ENCODE measurements around the gene IGSF3. TPM values are rescaled to one million over a fixed set of nuclear protein-coding genes. Genes with fewer than 3 reads are reported as not detected.

IGSF3 gene
- total RNA-seq, 2 donors from 2014 or later: 21.4 to 30.6 TPM

- no peak for DNase-seq
- Histone ChIP-seq H3K9me3 (no peaks in the 10 kb centered on the region), H3K4me3 (no peak overlapping the region), H3K27ac (no peak overlapping the region), H3K4me1 (no peaks in the 10 kb centered on the region), H3K36me3 (no peaks in the 10 kb centered on the region), H3K9ac (ENCODE audit: low read depth in 2 of 2, low read length in 2 of 2) (no peak overlapping the region), H3K27me3 (no peaks in the 10 kb centered on the region)
- intact Hi-C loops (cut with DNase I): no loop called here
- TF ChIP-seq CTCF (IDR thresholded peaks at IDR 0.05): no peak
These were observed 43.8 kb upstream of the IGSF3 start for GRCh38 chr1:116711263-116711840.

GRCh38 chr1:116710420-116711262, 43.1 kb upstream of the IGSF3 start:
- Histone ChIP-seq H3K4me3 (no peak overlapping the region), H3K4me1 (no peaks in the 10 kb centered on the region), H3K9me3 (no peaks in the 10 kb centered on the region), H3K27me3 (no peaks in the 10 kb centered on the region), H3K27ac (no peak overlapping the region), H3K9ac (ENCODE audit: low read depth in 2 of 2, low read length in 2 of 2) (no peak overlapping the region), H3K36me3 (no peaks in the 10 kb centered on the region)
- TF ChIP-seq CTCF (IDR thresholded peaks at IDR 0.05): no peak
- intact Hi-C loops (cut with DNase I): no loop called here
- DNase-seq: no peak

- no peak for TF ChIP-seq CTCF (IDR thresholded peaks at IDR 0.05)
- H3K9me3 ChIP-seq: no peaks in the 10 kb centered on the region
- H3K4me3 ChIP-seq: no peak overlapping the region
- H3K27me3 ChIP-seq: no peaks in the 10 kb centered on the region
- no peaks in the 10 kb centered on the region for H3K4me1 ChIP-seq
- DNase-seq: no peak
- no peaks in the 10 kb centered on the region for H3K36me3 ChIP-seq
- intact Hi-C loops (cut with DNase I): no loop called here
- no peak overlapping the region for H3K27ac ChIP-seq
- no peak overlapping the region for H3K9ac ChIP-seq (ENCODE audit: low read depth in 2 of 2, low read length in 2 of 2)
These were observed 42.2 kb upstream of the IGSF3 start for GRCh38 chr1:116709666-116710167.

GRCh38 chr1:116708255-116708900, 40.8 kb upstream of the IGSF3 start:
- H3K9me3 ChIP-seq: no peaks in the 10 kb centered on the region
- H3K4me3 ChIP-seq: no peak overlapping the region
- no peaks in the 10 kb centered on the region for H3K27me3 ChIP-seq
- no peak overlapping the region for H3K27ac ChIP-seq
- DNase-seq: no peak
- H3K36me3 ChIP-seq: no peaks in the 10 kb centered on the region
- H3K4me1 ChIP-seq: no peaks in the 10 kb centered on the region
- no peak for TF ChIP-seq CTCF (IDR thresholded peaks at IDR 0.05)
- intact Hi-C loops (cut with DNase I): no loop called here
- no peak overlapping the region for H3K9ac ChIP-seq (ENCODE audit: low read depth in 2 of 2, low read length in 2 of 2)

- no peaks in the 10 kb centered on the region for H3K36me3 ChIP-seq
- no peak overlapping the region for H3K4me3 ChIP-seq
- no peak overlapping the region for H3K9ac ChIP-seq (ENCODE audit: low read depth in 2 of 2, low read length in 2 of 2)
- H3K27me3 ChIP-seq: no peaks in the 10 kb centered on the region
- intact Hi-C loops (cut with DNase I): no loop called here
- DNase-seq: no peak
- no peaks in the 10 kb centered on the region for H3K9me3 ChIP-seq
- no peaks in the 10 kb centered on the region for H3K4me1 ChIP-seq
- no peak overlapping the region for H3K27ac ChIP-seq
- no peak for TF ChIP-seq CTCF (IDR thresholded peaks at IDR 0.05)
These were observed 39.3 kb upstream of the IGSF3 start for GRCh38 chr1:116706841-116707240.
